Measurements from ENCODE around the gene SP1.
A peak's percentile ranks its signal among the peaks of the same experiment; 100 is the strongest.
"Not testable (repeated sequence)": the region's sequence is repeated elsewhere in the genome, so short reads cannot be mapped to it uniquely, and the experiment has no call there.

Gene SP1

DNA sequence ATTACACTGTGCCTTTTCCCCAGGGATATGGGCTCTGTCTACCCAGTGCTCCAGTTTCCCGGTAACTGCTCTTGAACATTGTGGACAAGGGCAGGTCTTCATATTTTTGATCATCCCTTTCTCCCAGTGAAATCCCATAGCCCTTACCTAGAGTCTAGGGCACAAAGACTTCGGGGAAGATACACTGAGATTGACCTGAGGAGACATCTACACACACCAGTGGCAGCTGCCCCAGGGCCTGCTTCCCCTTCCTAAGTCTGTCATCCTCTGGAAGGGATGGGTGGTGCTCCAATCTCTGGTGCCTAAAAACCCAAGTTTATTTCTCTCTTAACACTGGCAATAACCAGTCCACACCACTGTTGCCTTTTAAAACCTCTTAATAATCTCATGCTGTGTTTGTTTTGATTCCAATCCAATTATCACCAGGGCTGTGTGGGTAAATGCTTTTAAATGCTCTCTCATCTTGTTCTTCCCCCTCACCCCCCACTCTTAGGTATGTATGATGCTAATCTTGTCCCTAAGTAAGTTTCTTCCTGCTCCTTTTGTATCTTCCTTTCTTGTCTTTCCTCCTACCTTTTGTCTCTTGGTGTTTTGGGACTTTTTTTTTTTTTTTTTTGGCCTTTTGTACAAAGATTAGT, 35.9 kb downstream of the SP1 start:
- DNase-seq, result not testable (repeated sequence)

DNA sequence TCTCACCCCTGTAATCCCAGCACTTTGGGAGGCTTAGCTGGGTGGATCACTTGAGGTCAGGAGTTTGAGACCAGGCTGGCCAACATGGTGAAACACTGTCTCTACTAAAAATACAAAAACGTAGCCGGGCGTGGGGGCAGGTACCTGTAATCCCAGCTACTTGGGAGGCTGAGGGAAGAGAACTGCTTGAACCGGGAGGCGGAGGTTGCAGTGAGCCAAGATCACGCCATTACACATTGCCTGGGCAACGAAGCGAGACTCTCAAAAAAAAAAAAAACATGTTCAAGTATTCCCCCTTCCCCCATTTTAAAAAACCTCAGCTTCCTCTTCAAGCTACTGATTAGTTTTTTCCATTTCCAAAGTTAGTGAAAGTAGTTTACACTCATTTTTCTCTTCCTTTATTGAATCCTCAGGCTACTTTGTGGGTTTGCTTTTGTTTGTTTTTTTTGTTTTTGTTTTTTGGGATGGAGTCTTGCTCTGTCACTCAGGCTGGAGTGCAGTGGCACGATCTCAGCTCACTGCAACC, 37.4 kb downstream of the SP1 start:
- not testable (repeated sequence) for DNase-seq

DNA sequence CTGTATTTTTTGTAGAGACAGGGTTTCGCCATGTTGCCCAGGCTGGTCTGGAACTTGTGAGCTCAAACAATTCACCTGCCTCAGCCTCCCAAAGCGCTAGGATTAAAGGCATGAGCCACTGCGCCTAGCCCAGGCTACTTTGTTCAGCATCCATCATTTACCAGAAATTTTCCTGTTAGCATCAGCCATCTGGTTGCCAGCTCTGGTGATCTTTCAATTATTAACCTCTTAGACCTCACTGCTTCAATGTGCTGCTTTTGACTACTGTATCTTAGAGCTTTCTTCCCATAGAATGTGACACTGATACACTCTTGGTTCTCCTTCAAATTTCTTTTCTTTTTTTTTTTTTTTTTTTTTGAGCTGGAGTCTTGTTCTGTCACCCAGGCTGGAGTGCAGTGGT, 38.2 kb downstream of the SP1 start:
- no peak for DNase-seq

DNA sequence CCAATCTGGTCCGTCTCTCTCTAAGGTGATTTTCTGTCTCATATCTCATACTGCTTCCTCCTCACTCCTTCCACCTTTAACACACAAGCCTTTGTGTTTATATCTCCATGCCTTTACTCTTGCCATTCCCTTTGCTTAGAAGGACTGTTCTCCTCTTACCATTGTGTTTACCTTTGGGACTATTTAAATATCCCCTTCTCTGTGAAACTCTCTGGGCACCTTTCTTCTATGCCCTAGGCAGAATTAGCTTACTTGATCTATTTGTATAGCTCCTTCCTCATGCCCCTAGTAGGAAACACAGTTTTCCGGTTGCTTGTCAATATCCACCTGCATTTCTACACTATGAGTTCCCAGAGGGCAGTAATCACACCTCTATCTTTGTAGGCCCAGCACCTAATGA, 39.8 kb downstream of the SP1 start:
- DNase-seq, result no peak

DNA sequence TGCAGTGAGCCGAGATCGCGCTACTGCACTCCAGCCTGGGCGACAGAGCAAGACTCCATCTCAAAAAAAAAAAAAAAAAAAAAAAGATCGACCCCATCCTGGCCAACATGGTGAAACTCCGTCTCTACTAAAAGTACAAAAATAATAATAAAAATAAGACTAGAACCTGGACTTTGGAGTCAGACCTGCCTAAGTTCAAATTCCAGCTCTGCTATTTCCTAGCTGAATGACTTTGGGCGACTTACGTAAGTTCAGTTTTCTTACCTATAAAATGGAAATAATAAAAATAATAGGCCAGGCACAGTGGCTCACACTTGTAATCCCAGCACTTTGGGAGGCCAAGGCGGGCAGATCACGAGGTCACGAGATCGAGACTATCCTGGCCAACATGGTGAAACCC, 42.3 kb downstream of the SP1 start:
- DNase-seq, result not testable (repeated sequence)

DNA sequence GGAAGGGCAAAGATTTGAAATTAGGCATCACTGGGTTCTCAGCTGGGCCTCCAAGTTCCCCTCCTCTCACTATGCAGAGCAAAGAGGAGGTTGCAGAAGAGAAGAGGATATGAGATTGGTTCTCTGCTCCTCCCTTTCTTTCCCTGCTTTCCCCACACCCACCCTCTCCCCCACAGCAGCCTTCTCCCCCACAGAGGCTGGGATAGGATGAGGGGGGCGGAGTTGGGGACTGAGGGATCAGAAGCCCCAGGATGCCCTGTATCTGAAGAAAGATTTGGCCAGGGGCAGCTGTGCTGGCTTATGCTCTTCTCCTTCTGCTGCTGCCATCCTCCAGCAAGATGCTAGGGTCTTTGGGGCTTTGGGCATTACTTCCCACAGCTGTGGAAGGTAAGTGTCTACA, 43.6 kb downstream of the SP1 start, which contains the start of gene AMHR2:
Gene AMHR2 (plus strand): TSS at position 259 of the 400 bp plus-strand sequence. CDS start 80 bp downstream, at position 339.
- DNase-seq, result no peak

DNA sequence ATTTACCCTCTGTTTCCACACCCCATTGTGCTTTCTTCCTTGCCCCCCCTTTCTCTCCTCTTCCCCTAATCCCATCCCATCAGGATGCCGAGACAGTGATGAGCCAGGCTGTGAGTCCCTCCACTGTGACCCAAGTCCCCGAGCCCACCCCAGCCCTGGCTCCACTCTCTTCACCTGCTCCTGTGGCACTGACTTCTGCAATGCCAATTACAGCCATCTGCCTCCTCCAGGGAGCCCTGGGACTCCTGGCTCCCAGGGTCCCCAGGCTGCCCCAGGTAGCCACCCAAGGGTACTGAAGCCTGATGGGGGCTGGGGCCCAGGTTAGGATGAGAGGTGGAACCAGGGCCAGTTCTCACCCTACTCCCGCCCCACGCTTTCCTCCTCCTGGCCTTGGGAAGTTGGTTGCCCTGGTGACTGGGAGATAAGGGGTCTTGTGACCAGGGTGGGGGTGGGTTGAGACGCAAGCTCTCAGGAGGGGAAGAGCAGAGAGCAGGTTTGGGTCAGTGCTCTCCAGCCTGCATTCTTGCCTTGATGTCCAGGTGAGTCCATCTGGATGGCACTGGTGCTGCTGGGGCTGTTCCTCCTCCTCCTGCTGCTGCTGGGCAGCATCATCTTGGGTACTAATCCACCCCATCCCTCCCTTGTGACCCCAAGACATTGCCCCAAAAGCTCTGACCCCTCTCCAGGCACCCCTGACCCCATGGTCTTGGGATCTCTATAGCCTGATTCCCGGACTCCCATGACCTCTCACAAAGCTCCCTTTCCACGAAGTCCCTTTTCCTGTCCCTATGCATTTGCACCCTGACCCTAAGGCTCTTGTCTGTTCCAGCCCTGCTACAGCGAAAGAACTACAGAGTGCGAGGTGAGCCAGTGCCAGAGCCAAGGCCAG, 44.9 kb downstream of the SP1 start:
- DNase-seq, result no peak

DNA sequence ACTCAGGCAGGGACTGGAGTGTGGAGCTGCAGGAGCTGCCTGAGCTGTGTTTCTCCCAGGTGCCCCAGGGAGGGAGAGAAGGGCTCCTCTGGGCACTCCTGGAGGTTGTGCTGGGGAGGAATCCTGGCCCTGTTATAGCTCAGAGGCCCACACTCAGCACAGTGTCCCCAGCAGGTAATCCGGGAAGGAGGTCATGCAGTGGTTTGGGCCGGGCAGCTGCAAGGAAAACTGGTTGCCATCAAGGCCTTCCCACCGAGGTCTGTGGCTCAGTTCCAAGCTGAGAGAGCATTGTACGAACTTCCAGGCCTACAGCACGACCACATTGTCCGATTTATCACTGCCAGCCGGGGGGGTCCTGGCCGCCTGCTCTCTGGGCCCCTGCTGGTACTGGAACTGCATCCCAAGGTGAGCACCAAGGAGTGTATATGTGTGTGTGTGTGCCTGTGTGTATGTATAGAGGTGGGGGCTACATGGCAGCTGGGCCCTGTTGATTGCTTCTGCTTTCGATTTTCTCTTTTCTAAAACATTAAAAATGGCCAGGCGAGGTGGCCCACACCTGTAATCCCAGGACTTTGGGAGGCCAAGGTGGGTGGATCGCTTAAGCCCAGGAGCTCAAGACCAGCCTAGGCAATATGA, 45.7 kb downstream of the SP1 start:
- no peak for DNase-seq

DNA sequence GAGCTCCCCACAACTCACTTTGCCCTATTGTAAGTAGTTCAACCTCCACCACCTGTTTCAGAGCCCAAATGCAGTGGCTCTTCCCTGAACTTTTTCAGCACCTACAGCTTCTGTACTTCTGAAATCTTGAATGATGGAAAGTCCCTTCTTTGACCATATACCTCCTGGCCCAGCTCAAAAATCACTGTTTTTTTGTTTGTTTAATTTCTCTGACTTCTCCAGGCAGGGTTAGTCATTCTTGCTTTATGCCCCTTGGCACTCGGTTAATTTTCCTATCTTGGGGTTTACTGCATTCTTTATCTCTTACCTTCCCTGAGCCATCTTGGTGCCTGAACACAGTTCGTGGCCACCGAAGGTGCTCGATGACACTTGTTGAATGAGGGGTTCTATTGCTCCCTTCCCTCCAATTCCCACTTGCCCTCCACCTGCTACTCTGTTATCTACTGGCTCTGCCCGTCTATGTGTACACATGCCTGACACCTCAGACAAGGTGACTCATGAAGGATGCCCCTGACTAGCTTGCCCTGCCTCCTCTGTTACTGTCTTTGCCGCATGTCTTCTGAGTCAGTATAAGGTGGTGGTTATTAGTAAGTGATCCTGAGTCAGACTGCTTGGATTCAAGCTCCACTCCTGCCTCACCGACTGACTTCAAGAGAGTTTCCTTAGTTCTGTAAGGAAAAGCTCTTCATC, 48.1 kb downstream of the SP1 start:
- DNase-seq, result peak; percentile 48 to 60

DNA sequence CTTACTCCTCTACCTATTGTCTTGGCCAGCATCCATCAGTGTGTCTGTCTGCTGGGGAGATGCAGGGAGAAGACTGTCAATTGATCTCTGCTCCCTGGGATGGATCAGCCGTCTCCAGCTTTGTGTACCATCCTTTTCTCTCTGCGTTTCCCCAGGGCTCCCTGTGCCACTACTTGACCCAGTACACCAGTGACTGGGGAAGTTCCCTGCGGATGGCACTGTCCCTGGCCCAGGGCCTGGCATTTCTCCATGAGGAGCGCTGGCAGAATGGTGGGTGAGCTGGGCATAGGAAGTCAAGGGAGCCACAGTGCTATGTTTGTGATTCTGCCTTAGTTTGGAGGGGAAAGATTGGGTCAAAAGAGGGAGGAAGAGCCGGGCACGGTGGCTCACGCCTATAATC, 48.8 kb downstream of the SP1 start:
- DNase-seq, result no peak

DNA sequence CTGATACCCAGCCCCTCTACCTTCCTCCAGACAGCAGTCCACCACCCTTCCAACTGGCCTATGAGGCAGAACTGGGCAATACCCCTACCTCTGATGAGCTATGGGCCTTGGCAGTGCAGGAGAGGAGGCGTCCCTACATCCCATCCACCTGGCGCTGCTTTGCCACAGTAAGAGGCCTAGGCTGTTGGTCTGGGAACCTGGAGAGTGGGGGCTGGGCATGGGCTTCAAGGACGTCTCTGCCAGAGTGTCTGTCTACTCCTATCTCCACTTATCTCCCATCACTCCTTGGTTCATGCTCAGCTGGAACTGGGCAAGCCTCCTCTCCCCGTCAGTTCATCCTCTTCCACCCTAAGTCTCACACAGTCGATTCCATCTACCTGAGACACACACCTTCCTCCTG, 50.1 kb downstream of the SP1 start:
- no peak for DNase-seq

DNA sequence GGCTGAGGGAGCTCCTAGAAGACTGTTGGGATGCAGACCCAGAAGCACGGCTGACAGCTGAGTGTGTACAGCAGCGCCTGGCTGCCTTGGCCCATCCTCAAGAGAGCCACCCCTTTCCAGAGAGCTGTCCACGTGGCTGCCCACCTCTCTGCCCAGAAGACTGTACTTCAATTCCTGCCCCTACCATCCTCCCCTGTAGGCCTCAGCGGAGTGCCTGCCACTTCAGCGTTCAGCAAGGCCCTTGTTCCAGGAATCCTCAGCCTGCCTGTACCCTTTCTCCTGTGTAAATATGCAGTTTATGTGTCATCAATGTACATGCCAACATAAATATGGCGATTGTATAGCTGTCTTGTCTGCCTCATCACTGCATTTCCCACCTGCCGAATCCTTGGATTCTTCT, 51.2 kb downstream of the SP1 start:
- no peak for DNase-seq

DNA sequence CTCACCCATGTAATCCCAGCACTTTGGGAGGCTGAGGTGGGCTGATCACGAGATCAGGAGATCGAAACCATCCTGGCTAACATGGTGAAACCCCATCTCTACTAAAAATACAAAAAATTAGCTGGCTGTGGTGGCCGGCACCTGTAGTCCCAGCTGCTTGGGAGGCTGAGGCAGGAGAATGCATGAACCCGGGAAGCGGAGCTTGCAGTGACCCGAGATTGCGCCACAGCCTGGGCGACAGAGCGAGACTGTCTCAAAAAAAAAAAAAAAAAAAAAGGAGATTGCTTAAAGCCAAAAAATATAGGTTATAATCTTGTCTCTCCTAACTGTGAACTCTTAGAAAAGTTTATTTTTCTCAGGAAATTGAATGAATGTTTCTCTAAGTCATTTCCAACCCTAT, 55.4 kb downstream of the SP1 start:
- not testable (repeated sequence) for DNase-seq

DNA sequence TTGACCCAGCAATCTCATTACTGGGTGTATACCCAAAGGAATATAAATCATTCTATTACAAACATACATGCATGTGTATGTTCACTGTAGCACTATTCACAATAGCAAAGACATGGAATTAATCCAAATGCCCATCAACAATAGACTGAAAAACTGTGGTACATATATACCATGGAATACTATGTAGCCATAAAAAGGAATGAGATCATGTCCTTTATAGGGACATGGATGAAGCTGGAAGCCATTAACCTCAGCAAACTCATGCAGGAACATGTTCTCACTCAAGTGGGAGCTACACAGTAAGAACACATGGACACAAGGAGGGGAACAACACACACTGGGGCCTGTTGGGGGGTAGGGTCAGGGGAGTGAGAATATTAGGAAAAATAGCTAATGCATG, 59.6 kb downstream of the SP1 start:
- not testable (repeated sequence) for DNase-seq

DNA sequence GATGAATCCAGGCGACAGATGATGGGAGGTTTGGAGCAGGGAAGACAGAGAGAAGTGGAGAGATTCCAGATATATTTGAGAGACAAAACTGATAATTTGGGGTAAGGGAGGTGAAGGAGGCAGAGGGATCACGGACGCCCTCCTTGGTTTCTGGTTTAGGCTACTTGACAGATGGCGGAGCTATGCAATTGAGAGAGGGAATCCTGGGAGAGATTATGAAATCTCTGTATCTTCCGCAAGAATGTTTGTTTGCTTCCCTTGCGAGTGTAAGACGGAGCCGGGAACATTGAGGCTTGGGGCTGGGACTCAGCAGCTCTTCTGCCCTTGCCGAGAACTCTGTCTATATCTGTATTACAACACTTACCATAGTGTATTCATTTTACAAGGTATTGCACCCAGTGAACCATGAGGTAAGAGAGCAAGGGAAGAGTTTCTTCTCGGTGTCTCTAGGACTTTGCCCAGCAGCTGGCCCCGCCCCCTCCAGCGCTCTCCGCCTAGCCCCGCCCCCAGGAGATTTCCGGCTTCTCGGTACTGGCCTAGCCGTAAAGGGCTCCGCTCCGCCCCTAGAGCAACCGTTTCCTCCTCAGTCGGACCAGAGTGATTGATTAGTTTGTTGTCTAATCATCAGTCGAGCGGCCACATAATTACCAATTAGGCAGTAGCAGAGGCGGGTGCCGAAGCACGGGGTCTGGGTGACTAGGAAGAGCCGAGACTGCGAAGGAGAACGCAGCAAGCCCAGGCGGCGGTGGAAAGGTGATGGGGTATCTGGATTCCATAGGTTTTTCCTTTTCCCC, 61.3 kb downstream of the SP1 start, which contains the start of gene PRR13:
Gene PRR13 (plus strand): TSS at position 695 of the 794 bp plus-strand sequence. CDS start 981 bp downstream, outside the sequence.
- DNase-seq, result peak; percentile 98 to 99

DNA sequence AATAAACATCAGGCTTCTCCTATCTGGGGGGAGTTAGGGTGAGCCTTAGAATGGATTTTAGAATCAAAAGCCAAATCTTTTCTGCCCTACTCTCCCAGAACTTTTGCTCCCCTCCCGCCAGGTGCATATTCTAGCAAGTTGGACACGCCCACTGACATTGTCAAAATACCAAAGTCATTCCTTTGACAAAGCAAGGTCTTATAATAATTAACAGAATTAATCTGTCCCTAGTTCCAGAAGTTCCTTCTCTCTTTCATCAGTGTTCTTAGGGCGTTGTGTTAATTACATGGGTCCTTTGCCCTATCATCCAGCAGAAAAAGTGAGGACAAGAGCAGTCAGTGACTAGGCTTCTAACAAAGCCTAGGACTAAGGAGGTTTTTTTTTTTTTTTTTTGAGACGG, 64.0 kb downstream of the SP1 start:
- DNase-seq, result no peak

DNA sequence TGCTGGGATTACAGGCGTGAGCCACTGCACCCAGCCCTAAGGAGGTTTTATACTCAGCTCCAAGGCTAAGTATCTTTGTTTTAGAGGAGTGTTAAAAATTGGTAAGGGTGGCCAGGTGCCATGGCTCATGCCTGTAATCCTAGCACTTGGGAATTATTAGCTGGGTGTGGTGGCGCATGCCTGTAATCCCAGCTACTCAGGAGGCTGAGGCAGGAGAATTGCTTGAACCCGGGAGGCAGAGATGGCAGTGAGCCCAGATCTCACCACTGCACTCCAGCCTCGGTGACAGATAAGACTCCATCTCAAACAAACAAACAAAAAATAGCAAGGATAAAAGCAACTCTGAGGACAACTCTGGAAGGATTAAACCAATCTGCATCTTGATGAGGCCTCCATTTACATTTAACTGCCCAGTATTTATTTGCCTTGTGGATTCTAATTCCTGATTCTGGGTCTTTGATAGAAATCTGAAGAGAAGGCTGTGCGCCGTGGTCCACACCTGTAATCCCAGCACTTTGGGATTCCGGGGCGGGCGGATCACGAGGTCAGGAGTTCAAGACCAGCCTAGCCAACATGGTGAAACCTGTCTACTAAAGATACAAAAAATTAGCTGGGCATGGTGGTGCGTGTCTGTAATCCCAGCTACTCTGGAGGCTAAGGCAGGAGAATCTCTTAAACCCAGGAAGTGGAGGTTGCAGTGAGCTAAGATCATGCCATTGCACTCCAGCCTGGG, 64.8 kb downstream of the SP1 start:
- DNase-seq, result not testable (repeated sequence)

DNA sequence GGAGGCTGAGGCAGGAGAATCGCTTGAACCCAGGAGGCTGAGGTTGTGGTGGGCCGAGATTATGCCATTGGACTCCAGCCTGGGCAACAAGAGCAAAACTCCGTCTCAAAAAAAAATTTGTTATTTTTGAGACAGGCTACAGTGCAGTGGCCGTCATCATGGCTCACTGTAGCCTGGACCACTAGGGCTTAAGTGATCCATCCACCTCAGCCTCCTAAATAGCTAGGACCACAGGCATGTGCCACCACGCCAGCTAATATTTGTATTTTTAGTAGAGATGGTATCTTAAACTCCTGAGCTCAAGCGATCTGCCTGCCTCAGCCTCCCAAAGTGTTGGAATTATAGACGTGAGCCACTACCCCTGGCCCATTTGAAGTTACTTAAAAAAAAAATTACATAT, 71.0 kb downstream of the SP1 start:
- DNase-seq, result no peak

DNA sequence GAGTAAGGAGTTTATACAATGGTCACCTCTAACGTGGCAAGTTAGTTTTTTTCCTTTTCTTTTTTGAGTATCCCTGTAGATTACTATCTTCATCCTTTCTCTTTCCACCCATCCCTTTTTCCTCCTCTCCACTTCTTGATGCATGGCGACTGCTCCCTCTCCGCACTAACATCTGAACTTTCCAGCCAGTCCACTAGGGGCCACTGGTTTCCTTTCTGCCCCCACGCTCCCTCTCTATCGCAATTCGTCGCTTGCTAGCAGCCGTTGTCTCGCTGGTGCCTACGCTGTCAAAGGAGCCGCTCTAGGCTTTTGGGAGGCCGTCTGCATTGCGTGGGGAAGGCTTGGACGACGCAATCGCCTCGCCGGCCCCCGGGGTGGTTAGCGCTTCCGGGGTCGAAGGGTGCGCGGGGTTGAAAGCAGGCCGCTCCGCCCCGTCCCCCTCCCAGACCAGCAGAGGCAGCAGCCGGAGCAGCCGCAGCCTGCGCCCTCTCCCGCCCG, 71.7 kb downstream of the SP1 start, which contains the start of gene PCBP2:
Gene PCBP2 (plus strand): TSS at position 442 of the 498 bp plus-strand sequence. CDS start 2,699 bp downstream, outside the sequence.
- DNase-seq, result peak; percentile 98 to 99

DNA sequence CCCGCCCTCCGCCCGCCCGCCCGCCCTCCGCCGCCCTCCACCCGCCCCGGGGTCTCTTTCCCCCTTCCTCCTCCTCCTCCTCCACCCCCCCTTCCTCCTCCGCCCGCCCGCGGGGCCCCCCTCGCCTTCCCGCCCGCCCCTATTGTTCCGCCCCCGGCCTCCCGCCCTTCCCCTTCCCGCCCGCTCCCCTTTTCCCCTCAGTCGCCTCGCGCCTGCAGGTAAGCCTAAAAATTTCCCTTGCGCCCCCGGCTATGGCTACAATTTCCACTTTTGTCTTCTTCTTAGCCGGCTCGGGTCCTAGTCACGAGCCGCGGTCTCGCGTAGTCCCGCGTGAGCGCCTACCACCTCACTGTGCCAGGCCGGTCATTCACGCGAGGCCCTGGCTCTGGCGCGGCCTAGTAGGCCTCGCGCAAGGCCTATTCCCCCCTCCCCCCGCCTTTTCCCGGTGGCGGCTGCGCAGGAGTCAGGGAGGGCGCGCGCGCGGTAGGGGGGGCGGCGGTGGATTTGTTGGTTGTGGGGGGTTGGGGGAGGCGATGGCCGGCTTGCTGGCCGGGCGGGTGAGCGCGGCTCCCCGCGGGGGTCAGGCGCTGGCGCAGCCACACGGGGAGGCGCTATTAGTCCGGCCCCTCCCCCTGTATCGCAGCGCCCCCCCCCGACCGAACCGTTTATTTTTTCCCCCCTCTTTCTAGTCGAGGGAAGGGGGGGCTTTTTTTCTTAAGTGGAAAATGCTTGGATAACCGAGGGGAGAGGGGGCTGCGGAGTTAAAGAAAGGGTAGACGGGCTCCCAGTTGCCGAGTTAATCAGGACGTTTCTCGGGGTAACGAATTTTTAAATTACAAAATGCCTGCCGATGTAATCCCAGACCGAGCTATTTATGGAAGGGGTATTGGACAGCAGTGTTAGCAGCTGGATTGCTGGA, 72.4 kb downstream of the SP1 start:
- DNase-seq, result peak; percentile 45 to 69

All from SW 1271 (cell line).